PC-3 (cell line): ENCODE measurements around the gene TJAP1.

Experiments used
- CTCF ChIP-seq: fragments of 300-600 bp; sonication (generic); conservative IDR thresholded peaks from 2 replicates; pipeline ENCODE4 v1.5.1; 2017; ENCODE audit warnings: antibody characterized with exemption, low read depth, mild to moderate bottlenecking, low read length
- EZH2 ChIP-seq: fragments of 300-600 bp; sonication (generic); IDR thresholded peaks from one replicate; pipeline ENCODE4 v1.6.1; 2017; ENCODE audit warnings: antibody characterized with exemption, mild to moderate bottlenecking, low read length; ENCODE audit not compliant: unreplicated experiment
- EZH2phosphoT487 ChIP-seq: fragments of 300-600 bp; sonication (generic); IDR thresholded peaks from 2 replicates; pipeline ENCODE4 v1.6.1; 2018; ENCODE audit warnings: mild to moderate bottlenecking, antibody characterized with exemption, low read length, borderline replicate concordance

GRCh38 chr6:43452896-43453295, 24.5 kb upstream of the TJAP1 start:
- TF ChIP-seq CTCF (no peak), EZH2 (no peak), EZH2phosphoT487 (no peak)
